GM13977 (cell line): ENCODE results near the gene APOF.
"Not testable (repeated sequence)": the region's sequence is repeated elsewhere in the genome, so short reads cannot be mapped to it uniquely, and the experiment has no call there.

Source experiments
- DNase-seq: peaks from one replicate; pipeline ENCODE4 v3.0.0; 2012; ENCODE audit warnings: low spot score
- CTCF ChIP-seq: IDR thresholded peaks from 2 replicates; pipeline ENCODE4 v1.5.1; 2012; ENCODE audit warnings: mild to moderate bottlenecking, control low read depth; ENCODE audit not compliant: insufficient read depth; ENCODE audit errors: extremely low read depth, missing control alignments
- in situ Hi-C: fragments of 300-500 bp; cut with MboI; formaldehyde crosslinking; loops from one replicate; pipeline ENCODE4 v1.12.0; 2022; ENCODE audit warnings: low sequenced_read_pairs, low pct_unique_long_range_greater_than_20kb, mixed read lengths, inconsistent platforms; ENCODE audit not compliant: unreplicated experiment

Gene APOF

GRCh38 chr12:56362130-56363059 lies at the start of gene APOF:
TSS of gene APOF (minus strand) at chr12:56362857. CDS start at chr12:56362745, 112 bp downstream.
- in situ Hi-C loops: no loop called here
- no peak for TF ChIP-seq CTCF
- no peak for DNase-seq

- TF ChIP-seq CTCF: no peak
- in situ Hi-C loops: no loop called here
- DNase-seq: no peak
These were observed 49.4 kb upstream of the APOF start for GRCh38 chr12:56411781-56412639.

- DNase-seq: no peak
- no peak for TF ChIP-seq CTCF
- in situ Hi-C loops: no loop called here
These were observed 48.1 kb upstream of the APOF start for GRCh38 chr12:56410768-56411167.

GRCh38 chr12:56408799-56409417 lies 46.3 kb upstream of the APOF start:
- TF ChIP-seq CTCF: no peak
- no peak for DNase-seq
- in situ Hi-C loops: no loop called here

GRCh38 chr12:56404227-56404626 lies 41.6 kb upstream of the APOF start:
- in situ Hi-C loops: not testable (repeated sequence)

GRCh38 chr12:56401612-56402011 lies 39.0 kb upstream of the APOF start:
- in situ Hi-C loops, DNase-seq: not testable (repeated sequence)

More at GRCh38 chr12:56404227-56404626, 41.6 kb upstream of the APOF start:
- DNase-seq: not testable (repeated sequence)

GRCh38 chr12:56401125-56401524 lies 38.5 kb upstream of the APOF start:
- DNase-seq, in situ Hi-C loops: not testable (repeated sequence)

- in situ Hi-C loops, DNase-seq: not testable (repeated sequence)
These were observed 36.8 kb upstream of the APOF start for GRCh38 chr12:56399466-56399865.
